Mesenchymal stem cell (in vitro differentiated cells and primary cell): ENCODE measurements around the gene MGP.

Experiments used
- DNase-seq: peaks from one replicate; pipeline ENCODE4 v3.0.0-alpha.2; 2013
- H2AFZ ChIP-seq: one replicate; pipeline ENCODE4 v1.6.1; 2013; ENCODE audit warnings: low read depth, mild to moderate bottlenecking, control low read depth, inconsistent platforms, low read length, moderate library complexity
- H2AK5ac ChIP-seq: 2 replicates; pipeline ENCODE4 v1.6.1; 2013; ENCODE audit warnings: low read length, moderate library complexity, mild to moderate bottlenecking, inconsistent platforms; ENCODE audit not compliant: severe bottlenecking
- H2BK120ac ChIP-seq: one replicate; pipeline ENCODE4 v1.6.1; 2013; ENCODE audit warnings: low read depth, mild to moderate bottlenecking, inconsistent platforms, low read length, moderate library complexity
- H2BK12ac ChIP-seq, 2 experiments: one replicate each; pipeline ENCODE4 v1.6.1; 2013; ENCODE audit warnings: inconsistent platforms in 2 of 2, low read length in 2 of 2, mild to moderate bottlenecking in 2 of 2, moderate library complexity in 2 of 2, control low read depth in 1 of 2
- H2BK15ac ChIP-seq: one replicate; pipeline ENCODE4 v1.6.1; 2013; ENCODE audit warnings: mild to moderate bottlenecking, low read depth, inconsistent platforms; ENCODE audit not compliant: poor library complexity, severe bottlenecking
- H2BK5ac ChIP-seq: 2 replicates; pipeline ENCODE4 v1.6.1; 2013; ENCODE audit warnings: low read depth, mild to moderate bottlenecking, low read length, control low read depth, inconsistent platforms; ENCODE audit not compliant: poor library complexity, severe bottlenecking
- H3K14ac ChIP-seq, 2 experiments: one replicate each; pipeline ENCODE4 v1.6.1; 2013; ENCODE audit warnings: inconsistent platforms in 2 of 2, low read length in 2 of 2, control low read depth in 1 of 2, mild to moderate bottlenecking in 1 of 2, moderate library complexity in 1 of 2
- H3K18ac ChIP-seq, 2 experiments: one replicate each; pipeline ENCODE4 v1.6.1; 2013; ENCODE audit warnings: inconsistent platforms in 2 of 2, low read length in 2 of 2, control low read depth in 1 of 2, low read depth in 1 of 2, mild to moderate bottlenecking in 1 of 2
- H3K23ac ChIP-seq, 2 experiments: one replicate each; pipeline ENCODE4 v1.6.1; 2013; ENCODE audit warnings: inconsistent platforms in 2 of 2, low read length in 2 of 2, mild to moderate bottlenecking in 2 of 2, moderate library complexity in 2 of 2, control low read depth in 1 of 2
- H3K27ac ChIP-seq: 2 replicates; pipeline ENCODE4 v1.5.1; 2013; ENCODE audit warnings: mild to moderate bottlenecking, moderate library complexity, low read length, control low read depth, inconsistent platforms; ENCODE audit not compliant: poor library complexity, severe bottlenecking
- H3K27me3 ChIP-seq, 2 experiments: 2 replicates each; pipeline versions ENCODE4 v1.6.1 to v1.7.0; 2013; ENCODE audit warnings: low read length in 2 of 2, mild to moderate bottlenecking in 2 of 2, moderate library complexity in 2 of 2, control low read depth in 1 of 2, inconsistent platforms in 1 of 2; ENCODE audit not compliant: control insufficient read depth in 1 of 2, insufficient read depth in 1 of 2
- H3K36me3 ChIP-seq, 2 experiments: 2 replicates each; pipeline versions ENCODE4 v1.6.1 to v1.7.0; 2013; ENCODE audit warnings: low read length in 2 of 2, control low read depth in 1 of 2, inconsistent platforms in 1 of 2, low read depth in 1 of 2, mild to moderate bottlenecking in 1 of 2; ENCODE audit not compliant: insufficient read depth in 2 of 2, control insufficient read depth in 1 of 2
- H3K4ac ChIP-seq, 2 experiments: one replicate each; pipeline ENCODE4 v1.6.1; 2013; ENCODE audit warnings: inconsistent platforms in 2 of 2, low read length in 2 of 2, mild to moderate bottlenecking in 2 of 2, moderate library complexity in 2 of 2, control low read depth in 1 of 2, low read depth in 1 of 2
- H3K4me1 ChIP-seq: 2 replicates; pipeline ENCODE4 v1.6.1; 2013; ENCODE audit warnings: low read depth, low read length, control low read depth; ENCODE audit not compliant: control insufficient read depth, insufficient read depth
- H3K4me2 ChIP-seq: 2 replicates; pipeline ENCODE4 v1.6.1; 2013; ENCODE audit warnings: low read length, mild to moderate bottlenecking, inconsistent platforms; ENCODE audit not compliant: poor library complexity, severe bottlenecking
- H3K4me3 ChIP-seq, 2 experiments: 2 replicates each; pipeline versions ENCODE4 v1.5.1 to v1.7.0; 2013; ENCODE audit warnings: low read length in 2 of 2, mild to moderate bottlenecking in 2 of 2, control low read depth in 1 of 2, low read depth in 1 of 2; ENCODE audit not compliant: insufficient read depth in 1 of 2
- H3K79me1 ChIP-seq: replicated peaks from 2 replicates; pipeline ENCODE4 v1.6.1; 2013; ENCODE audit warnings: mild to moderate bottlenecking, control low read depth, low read length, inconsistent platforms; ENCODE audit not compliant: poor library complexity, severe bottlenecking
- H3K9ac ChIP-seq: 2 replicates; pipeline ENCODE4 v1.7.0; 2013; ENCODE audit warnings: mild to moderate bottlenecking, low read length, moderate library complexity
- H3K9me3 ChIP-seq: 2 replicates; pipeline ENCODE4 v1.7.0; 2013; ENCODE audit warnings: mild to moderate bottlenecking, low read length; ENCODE audit not compliant: control insufficient read depth
- H4K8ac ChIP-seq: one replicate; pipeline ENCODE4 v1.6.1; 2013; ENCODE audit warnings: inconsistent platforms, mild to moderate bottlenecking, low read length, moderate library complexity
- H4K91ac ChIP-seq: one replicate; pipeline ENCODE4 v1.6.1; 2013; ENCODE audit warnings: mild to moderate bottlenecking, low read length, inconsistent platforms
- WGBS: methylation state at CpG from one replicate; pipeline ENCODE4 v1.1.7; 2013; ENCODE audit warnings: mixed read lengths; 5-methylcytosine and 5-hydroxymethylcytosine counted together

Gene MGP

GRCh38 chr12:14910090-14910915 lies 24.6 kb upstream of the MGP start:
- Histone ChIP-seq H2BK12ac (no peak overlapping the region), H2AK5ac (no peak overlapping the region), H3K9me3 (no peaks in the 10 kb centered on the region), H3K36me3 (no peaks in the 10 kb centered on the region), H3K23ac (no peak overlapping the region), H2BK5ac (no peak overlapping the region), H3K18ac (no peak overlapping the region), H3K4me3 (no peak overlapping the region), H3K14ac (no peak overlapping the region), H3K27me3 (no peaks in the 10 kb centered on the region), H3K9ac (no peak overlapping the region), H3K4ac (no peak overlapping the region), H4K91ac (no peak overlapping the region), H2AFZ (no peak overlapping the region), H3K27ac (no peak overlapping the region), H2BK120ac (no peak overlapping the region), H3K4me2 (no peak overlapping the region), H3K4me1 (peaks cover 3% of the 10 kb centered on the region), H4K8ac (peak overlapping the region; percentile 63), H2BK15ac (no peak overlapping the region), H3K79me1 (no peaks in the 10 kb centered on the region)
- no peak for DNase-seq
- 78% methylated on average over 4 of the region's 5 CpGs for WGBS

GRCh38 chr12:14907953-14908352 lies 22.3 kb upstream of the MGP start:
- Histone ChIP-seq H3K18ac (no peak overlapping the region), H3K36me3 (no peaks in the 10 kb centered on the region), H4K91ac (no peak overlapping the region), H3K79me1 (no peaks in the 10 kb centered on the region), H3K4me1 (no peaks in the 10 kb centered on the region), H3K9ac (no peak overlapping the region), H3K27ac (no peak overlapping the region), H2BK5ac (no peak overlapping the region), H3K23ac (no peak overlapping the region), H3K4me2 (no peak overlapping the region), H3K14ac (no peak overlapping the region), H2BK12ac (no peak overlapping the region), H2BK120ac (no peak overlapping the region), H2AK5ac (no peak overlapping the region), H3K4ac (no peak overlapping the region), H3K27me3 (no peaks in the 10 kb centered on the region), H4K8ac (no peak overlapping the region), H3K9me3 (no peaks in the 10 kb centered on the region), H2BK15ac (no peak overlapping the region), H3K4me3 (no peak overlapping the region), H2AFZ (no peak overlapping the region)
- DNase-seq, result no peak
- WGBS, result 73% methylated on average over 1 of the region's 1 CpG

- no peak overlapping the region for H3K4me2 ChIP-seq
- no peak overlapping the region for H3K4me3 ChIP-seq
- H3K79me1 ChIP-seq, result no peaks in the 10 kb centered on the region
- no peak overlapping the region for H4K8ac ChIP-seq
- H3K9me3 ChIP-seq, result no peaks in the 10 kb centered on the region
- no peak for DNase-seq
- no peak overlapping the region for H3K9ac ChIP-seq
- no peak overlapping the region for H3K27ac ChIP-seq
- H2BK5ac ChIP-seq, result no peak overlapping the region
- H2BK120ac ChIP-seq, result no peak overlapping the region
- no peak overlapping the region for H3K23ac ChIP-seq
- H3K4me1 ChIP-seq, result no peaks in the 10 kb centered on the region
- no peaks in the 10 kb centered on the region for H3K36me3 ChIP-seq
- H2AK5ac ChIP-seq, result no peak overlapping the region
- H3K4ac ChIP-seq, result no peak overlapping the region
- no peak overlapping the region for H2BK12ac ChIP-seq
- H2AFZ ChIP-seq, result no peak overlapping the region
- no peak overlapping the region for H2BK15ac ChIP-seq
- no peak overlapping the region for H3K14ac ChIP-seq
- no peak overlapping the region for H4K91ac ChIP-seq
- no peaks in the 10 kb centered on the region for H3K27me3 ChIP-seq
- H3K18ac ChIP-seq, result no peak overlapping the region
- 92% methylated on average over 2 of the region's 5 CpGs for WGBS
Observed at GRCh38 chr12:14906114-14906513, 20.5 kb upstream of the MGP start.

GRCh38 chr12:14905269-14906004 lies 19.8 kb upstream of the MGP start:
- no peak overlapping the region for H2BK120ac ChIP-seq
- H3K18ac ChIP-seq, result no peak overlapping the region
- no peaks in the 10 kb centered on the region for H3K27me3 ChIP-seq
- DNase-seq, result no peak
- 94% methylated on average over 4 of the region's 5 CpGs for WGBS
- H4K91ac ChIP-seq, result no peak overlapping the region
- H2BK5ac ChIP-seq, result no peak overlapping the region
- no peaks in the 10 kb centered on the region for H3K36me3 ChIP-seq
- H3K27ac ChIP-seq, result no peak overlapping the region
- H3K4me1 ChIP-seq, result no peaks in the 10 kb centered on the region
- H2AFZ ChIP-seq, result no peak overlapping the region
- no peak overlapping the region for H3K4ac ChIP-seq
- no peak overlapping the region for H3K4me3 ChIP-seq
- no peak overlapping the region for H3K14ac ChIP-seq
- H3K79me1 ChIP-seq, result no peaks in the 10 kb centered on the region
- H4K8ac ChIP-seq, result no peak overlapping the region
- H2AK5ac ChIP-seq, result no peak overlapping the region
- H3K9ac ChIP-seq, result no peak overlapping the region
- H2BK12ac ChIP-seq, result no peak overlapping the region
- no peak overlapping the region for H3K4me2 ChIP-seq
- no peaks in the 10 kb centered on the region for H3K9me3 ChIP-seq
- no peak overlapping the region for H3K23ac ChIP-seq
- no peak overlapping the region for H2BK15ac ChIP-seq
